Stimulated activated CD8-positive, alpha-beta memory T cell treated with anti-CD3 and anti-CD28 coated beads, Interleukin-12 subunit alpha, Interleukin-12 subunit beta, amount 100 ng/mL, for 4 hours (primary cell): ENCODE results near the gene TIMP2.

Experiments
- DNase-seq: peaks from one replicate; pipeline ENCODE4 v3.0.0-alpha.2; 2020; ENCODE audit warnings: low read depth

The TIMP2 gene

DNA sequence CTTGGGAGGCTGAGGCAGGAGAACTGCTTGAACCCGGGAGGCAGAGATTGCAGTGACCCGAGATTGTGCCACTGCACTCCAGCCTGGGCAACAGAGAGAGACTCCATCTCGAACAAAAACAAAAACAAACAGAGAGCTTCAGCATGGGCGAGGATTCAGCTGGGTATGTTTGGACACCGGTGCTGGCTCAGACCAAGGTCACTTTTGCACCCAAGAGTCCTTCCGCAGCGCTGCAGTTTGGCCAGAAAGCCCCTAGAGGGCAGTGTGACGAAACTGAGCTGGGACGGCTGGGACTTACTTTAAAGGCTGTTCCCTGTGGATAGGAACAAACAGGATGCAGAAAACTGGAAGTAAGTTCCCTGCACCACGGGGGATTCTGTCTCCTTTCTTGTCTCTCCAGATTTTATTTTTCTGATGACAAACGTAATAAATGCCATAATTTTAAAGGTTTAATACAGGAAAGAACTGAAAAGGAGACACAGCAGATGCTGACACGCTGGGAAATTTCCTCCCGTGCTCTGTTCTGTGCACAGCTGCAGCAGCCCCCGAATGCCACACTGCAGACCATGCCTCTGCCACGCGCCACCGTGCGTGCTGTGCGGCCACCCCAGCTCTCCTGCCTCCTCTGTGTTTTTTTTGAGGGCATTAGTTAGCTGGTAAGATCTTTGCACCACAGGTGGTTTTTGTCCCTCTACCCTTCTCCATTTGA lies 59.4 kb downstream of the TIMP2 start:
- DNase-seq: peak; percentile 31

DNA sequence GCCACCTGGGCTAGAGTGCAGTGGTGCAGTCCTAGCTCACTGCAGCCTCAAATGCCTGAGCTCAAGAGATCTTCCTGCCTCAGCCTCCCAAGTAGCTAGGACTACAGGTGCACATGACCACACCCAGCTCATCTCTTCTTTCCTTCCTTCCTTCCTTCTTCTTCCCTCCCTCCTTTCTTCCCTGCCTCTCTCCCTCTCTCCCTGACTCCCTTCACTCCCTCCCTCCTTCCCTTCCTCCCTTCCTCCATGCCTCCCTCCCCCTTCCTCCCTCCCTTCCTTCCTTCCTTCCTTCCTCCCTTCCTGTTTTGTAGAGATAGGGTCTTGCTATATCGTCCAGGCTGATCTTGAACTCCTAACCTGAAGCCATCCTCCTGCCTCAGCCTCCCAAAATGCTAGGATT lies 61.1 kb downstream of the TIMP2 start:
- no peak for DNase-seq

GRCh38 chr17:78862073-78863023 lies 62.8 kb downstream of the TIMP2 start:
- no peak for DNase-seq

GRCh38 chr17:78861229-78861628 lies 64.0 kb downstream of the TIMP2 start:
- no peak for DNase-seq

- no peak for DNase-seq
Measured at GRCh38 chr17:78859051-78859450, 66.1 kb downstream of the TIMP2 start.

- no peak for DNase-seq
Measured at GRCh38 chr17:78857266-78857665, 67.9 kb downstream of the TIMP2 start.

- no peak for DNase-seq
Measured at GRCh38 chr17:78855561-78856165, 69.5 kb downstream of the TIMP2 start.

DNA sequence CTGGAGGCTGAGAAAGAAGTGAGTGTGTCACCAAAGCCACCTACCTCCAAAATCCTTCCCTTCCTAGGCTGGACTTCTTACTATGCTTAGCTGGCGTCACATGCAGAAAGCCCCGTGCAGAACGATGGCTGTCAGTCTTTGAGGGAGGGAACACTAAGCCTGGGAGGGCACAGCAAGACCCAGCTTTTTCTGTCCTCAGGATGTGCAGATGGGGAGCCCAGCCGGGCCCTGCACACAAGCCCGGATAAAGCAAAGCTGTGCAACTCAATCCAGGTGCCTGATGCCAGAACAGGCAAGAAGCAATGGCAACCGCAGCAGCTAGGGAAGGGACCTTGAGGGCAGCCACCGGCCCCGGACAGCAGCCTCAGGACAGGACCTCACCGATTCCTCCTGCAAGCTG lies 70.7 kb downstream of the TIMP2 start:
- no peak for DNase-seq

DNA sequence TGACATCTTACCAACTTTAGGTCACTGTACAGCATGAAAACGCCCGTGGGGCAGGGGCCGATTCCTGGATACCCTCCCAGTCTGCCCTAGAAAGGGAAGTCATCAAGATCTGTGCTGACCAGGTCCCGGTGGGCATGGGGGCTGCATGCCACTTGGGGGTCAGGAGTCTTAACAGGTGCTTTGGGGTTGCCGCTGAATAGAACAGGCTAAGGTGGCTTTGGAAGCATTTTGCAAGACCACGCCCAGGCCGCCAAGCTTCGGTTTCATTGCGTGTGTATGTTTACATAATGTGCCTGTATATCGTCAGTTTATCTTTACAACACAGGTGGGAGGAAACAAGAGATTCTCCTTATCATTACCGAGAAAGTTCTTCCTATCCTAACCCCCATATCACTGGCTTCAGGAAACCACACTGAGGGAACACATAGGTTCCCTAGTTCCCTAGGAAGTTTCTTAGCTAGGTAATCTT lies 71.2 kb downstream of the TIMP2 start:
- DNase-seq: no peak

DNA sequence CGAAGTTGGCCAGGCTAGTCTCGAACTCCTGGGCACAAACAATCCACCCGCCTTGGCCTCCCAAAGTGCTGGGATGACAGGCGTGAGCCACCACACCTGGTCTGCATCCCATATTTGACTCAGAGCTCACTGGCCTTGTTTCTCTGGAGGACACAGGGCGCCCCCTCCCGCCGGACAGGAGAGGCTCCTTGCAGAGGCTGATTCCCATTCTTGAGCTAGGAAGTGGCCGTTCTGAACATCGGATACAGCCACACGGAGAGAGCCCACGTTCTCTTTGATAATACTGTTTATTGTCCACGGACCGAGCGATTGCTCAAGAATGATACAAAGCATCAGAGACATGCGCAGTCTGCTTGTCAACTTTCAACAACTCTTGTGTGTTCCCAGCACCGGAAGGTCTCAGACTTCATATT lies 72.5 kb downstream of the TIMP2 start:
- DNase-seq: no peak

DNA sequence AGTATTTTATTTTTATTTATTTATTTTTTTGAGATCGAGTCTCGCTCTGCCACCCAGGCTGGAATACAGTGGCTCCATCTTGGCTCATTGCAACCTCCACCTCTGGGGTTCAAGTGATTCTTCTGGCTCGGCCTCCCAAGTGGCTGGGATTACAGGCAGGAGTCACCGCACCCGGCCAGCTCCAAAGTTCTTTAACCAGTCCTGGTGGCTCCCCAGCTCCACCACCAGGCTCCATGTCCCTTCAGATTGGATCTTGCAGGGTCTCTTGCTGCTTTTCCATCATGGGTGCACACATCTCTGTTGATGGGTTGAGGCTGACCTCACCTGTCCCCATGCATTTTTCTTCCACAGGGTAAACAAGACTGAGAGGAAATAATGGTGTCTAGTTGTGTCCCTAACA lies 76.2 kb downstream of the TIMP2 start:
- DNase-seq: no peak

DNA sequence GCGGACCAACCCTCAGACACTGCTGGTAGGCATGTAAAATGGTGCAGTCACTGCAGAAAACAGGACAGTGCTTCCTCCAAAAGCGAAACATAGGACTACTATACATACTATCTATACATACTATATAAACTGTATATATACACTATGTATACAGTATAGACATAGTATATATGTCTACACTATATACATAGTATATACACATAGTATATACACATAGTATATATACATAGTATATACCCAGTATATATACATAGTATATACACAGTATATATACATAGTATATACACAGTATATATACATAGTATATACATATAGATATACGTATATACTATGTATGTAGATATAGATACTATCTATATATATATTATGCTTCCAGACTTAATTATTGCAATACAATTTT lies 78.1 kb downstream of the TIMP2 start:
- no peak for DNase-seq

- no peak for DNase-seq
Measured at GRCh38 chr17:78844301-78845005, 80.7 kb downstream of the TIMP2 start.

GRCh38 chr17:78842881-78843565 lies 82.2 kb downstream of the TIMP2 start:
- DNase-seq: peak; percentile 19

DNA sequence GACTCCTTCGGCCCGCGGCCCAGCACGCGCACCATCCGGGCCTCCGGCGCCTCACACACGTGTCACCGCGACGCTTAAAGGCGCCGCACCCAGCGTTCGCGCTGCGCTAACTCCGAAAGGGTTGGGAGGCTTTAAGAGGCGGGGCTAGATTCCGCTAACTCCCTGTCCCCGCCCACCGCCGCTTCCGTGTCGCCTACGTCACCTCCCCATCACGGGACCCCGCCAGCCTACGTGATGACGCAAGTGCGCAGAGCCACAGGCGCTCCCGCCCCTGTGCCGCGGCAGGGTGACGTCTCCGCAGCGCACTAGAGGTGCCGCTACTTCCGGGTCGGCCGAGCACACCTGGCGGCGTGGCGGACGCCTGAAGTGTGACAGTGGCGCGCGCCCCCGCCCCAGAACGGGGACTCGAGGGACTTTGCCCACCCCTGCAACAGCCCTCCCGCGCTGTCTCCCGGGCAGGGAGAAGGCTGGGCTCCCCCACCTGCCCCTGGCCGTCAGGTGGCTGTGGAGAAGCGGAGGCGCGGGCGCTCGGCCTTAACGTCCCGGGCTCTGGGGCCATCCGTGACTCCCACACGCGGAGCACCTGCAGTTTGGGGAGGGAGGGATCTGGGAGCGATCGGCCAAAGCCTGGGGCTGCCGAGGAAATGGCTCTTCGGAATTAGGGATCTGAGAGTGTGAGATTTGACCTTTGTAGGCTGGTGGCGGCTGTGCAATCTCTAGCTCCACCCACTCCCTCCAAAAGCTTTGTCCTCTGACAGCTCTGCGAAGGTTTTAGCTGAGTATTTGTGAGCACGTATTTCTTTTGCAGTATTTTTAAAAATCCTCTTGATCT lies 84.2 kb downstream of the TIMP2 start, which contains the start of gene USP36:
Gene USP36, minus strand, starts transcription at position 35 of the 832 bp plus-strand sequence. CDS start 4,451 bp downstream, outside the sequence.
- peak; percentile 100 for DNase-seq

DNA sequence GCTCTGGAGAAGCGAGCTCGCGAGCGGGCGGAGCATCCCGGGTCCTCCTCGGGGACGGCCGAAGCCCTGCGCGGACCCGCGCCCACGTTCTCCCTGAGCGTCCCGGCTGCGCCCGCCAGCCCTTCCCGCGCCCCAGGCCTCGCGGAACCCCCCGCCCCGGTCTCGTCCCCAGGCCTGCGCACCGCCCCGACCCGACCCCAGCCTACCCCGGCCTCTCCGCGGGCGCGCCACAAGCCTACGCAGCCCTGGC lies 84.7 kb downstream of the TIMP2 start:
- no peak for DNase-seq

DNA sequence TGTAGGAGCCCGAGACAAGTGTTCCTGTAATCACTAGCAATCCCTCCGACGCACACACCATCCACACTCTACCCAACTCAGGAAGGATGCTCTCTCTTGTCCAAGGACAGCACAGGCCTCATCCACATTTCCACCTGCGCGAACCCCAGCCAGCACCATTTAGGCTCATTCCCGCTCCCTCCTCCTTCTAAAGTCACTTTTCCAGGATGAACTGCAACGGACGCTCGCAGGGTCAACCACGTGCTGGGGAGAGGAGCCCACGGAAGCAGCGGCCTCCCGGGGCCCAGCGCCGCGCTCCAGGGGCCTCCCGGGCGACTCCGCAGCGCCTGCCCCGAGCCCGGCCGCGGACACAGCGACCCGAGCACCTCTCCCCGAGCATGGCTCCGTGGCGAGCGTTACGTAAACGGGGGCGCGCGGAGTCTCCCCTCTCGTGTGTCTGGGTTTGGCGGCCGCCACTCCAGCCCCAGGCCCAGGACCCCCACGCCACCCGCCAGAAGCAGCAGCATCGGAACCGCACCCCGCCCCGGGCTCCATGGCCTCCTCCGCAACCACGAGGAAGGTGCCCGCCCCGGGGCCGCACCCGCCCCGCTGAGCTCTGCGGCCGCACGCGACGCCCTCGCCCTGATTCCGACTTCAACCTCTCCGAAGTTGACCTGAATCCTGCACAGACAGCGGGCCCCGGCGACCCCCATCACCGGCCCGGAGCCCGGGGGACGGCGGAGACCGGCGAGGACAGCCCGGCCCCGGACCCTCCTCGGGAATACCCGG lies 85.2 kb downstream of the TIMP2 start:
- DNase-seq: peak; percentile 45

- DNase-seq: no peak
Measured at GRCh38 chr17:78839235-78839761, 85.9 kb downstream of the TIMP2 start.

DNA sequence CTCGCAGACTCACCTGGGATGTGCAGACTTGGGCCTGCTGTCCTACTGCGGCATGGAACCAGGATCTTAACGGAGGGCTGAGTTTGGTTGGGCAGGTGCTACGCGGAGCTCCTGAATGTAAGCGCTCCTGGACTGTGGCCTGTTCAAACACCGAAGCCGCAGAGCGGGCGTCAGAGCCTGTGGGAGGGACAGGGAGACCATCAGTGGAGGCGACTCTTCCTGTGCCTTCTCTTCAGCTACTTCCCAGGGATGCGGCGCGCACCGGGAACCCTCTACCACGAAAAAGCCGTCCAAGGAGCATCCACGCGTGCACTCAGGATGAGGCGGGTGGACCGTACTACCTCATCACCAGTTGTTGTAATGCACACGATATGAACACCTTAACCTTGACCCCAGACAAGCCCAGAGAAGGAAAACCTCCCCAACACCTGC lies 86.6 kb downstream of the TIMP2 start:
- DNase-seq: no peak
